ENCODE measurements around the gene CCDC33.

Gene CCDC33

DNA sequence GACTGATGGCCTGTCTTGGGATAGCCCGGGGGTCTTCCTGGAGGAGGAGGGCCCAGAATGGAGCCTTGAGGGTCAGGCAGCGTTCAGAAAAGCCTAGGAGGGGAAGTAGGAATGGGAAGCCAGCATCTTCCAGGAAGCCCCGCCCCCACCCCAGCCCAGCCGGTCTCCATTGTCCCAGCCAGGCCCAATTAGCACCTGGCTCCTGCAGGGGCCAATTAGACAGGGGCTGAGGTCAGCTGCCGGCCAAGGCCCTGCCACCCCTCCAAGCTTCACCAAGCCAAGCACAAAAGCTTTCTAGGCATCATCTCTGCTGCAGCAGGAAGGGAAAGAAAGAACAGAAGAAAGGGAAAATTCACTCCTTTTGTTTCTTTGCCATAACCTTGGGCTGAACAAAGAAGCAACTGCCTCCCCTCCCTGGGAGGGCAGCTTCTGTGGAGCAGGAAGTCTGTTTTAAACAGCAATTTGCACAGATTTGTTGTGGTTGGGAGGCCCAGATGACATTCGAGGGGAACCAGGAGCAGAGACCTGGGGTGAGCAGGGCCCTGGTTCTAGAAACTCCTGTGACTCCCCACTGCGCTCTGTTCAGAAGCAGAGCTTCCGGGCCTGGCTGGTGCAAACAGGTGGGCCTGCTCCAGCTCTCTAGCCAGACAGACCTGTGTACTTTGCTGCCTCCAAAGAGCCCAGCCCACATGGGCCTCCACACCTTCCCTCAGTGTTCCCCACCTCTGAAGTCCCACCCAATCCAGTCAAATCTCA lies 83.6 kb downstream of the CCDC33 start:
- TF ChIP-seq FOXM1 (IDR thresholded peaks at IDR 0.05; ENCODE audit: borderline replicate concordance, low read depth), result no peak
- no peak for TF ChIP-seq EGR1 (IDR thresholded peaks at IDR 0.05)
- TF ChIP-seq, protein P1, sequence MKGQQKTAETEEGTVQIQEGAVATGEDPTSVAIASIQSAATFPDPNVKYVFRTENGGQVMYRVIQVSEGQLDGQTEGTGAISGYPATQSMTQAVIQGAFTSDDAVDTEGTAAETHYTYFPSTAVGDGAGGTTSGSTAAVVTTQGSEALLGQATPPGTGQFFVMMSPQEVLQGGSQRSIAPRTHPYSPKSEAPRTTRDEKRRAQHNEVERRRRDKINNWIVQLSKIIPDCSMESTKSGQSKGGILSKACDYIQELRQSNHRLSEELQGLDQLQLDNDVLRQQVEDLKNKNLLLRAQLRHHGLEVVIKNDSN (IDR thresholded peaks at IDR 0.05), result no peak
- no peak for TF ChIP-seq CREB1 (IDR thresholded peaks at IDR 0.05; ENCODE audit: low read depth)
- TF ChIP-seq, protein P2, sequence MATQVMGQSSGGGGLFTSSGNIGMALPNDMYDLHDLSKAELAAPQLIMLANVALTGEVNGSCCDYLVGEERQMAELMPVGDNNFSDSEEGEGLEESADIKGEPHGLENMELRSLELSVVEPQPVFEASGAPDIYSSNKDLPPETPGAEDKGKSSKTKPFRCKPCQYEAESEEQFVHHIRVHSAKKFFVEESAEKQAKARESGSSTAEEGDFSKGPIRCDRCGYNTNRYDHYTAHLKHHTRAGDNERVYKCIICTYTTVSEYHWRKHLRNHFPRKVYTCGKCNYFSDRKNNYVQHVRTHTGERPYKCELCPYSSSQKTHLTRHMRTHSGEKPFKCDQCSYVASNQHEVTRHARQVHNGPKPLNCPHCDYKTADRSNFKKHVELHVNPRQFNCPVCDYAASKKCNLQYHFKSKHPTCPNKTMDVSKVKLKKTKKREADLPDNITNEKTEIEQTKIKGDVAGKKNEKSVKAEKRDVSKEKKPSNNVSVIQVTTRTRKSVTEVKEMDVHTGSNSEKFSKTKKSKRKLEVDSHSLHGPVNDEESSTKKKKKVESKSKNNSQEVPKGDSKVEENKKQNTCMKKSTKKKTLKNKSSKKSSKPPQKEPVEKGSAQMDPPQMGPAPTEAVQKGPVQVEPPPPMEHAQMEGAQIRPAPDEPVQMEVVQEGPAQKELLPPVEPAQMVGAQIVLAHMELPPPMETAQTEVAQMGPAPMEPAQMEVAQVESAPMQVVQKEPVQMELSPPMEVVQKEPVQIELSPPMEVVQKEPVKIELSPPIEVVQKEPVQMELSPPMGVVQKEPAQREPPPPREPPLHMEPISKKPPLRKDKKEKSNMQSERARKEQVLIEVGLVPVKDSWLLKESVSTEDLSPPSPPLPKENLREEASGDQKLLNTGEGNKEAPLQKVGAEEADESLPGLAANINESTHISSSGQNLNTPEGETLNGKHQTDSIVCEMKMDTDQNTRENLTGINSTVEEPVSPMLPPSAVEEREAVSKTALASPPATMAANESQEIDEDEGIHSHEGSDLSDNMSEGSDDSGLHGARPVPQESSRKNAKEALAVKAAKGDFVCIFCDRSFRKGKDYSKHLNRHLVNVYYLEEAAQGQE (IDR thresholded peaks at IDR 0.05; ENCODE audit: low read depth), result no peak
- no peak for TF ChIP-seq TCF12 (IDR thresholded peaks at IDR 0.05; ENCODE audit: low read depth)
- no peak for TF ChIP-seq TEAD4 (IDR thresholded peaks at IDR 0.05)
- no peak for TF ChIP-seq TAF1 (IDR thresholded peaks at IDR 0.05; ENCODE audit: low read depth)
- TF ChIP-seq YY1 (IDR thresholded peaks at IDR 0.05; ENCODE audit: low read depth), result no peak
- TF ChIP-seq EP300 (IDR thresholded peaks at IDR 0.05; ENCODE audit: borderline replicate concordance), result no peak
- TF ChIP-seq ZBTB7A (IDR thresholded peaks at IDR 0.05; ENCODE audit: low read depth), result no peak
- no peak for TF ChIP-seq CEBPB (IDR thresholded peaks at IDR 0.05)

DNA sequence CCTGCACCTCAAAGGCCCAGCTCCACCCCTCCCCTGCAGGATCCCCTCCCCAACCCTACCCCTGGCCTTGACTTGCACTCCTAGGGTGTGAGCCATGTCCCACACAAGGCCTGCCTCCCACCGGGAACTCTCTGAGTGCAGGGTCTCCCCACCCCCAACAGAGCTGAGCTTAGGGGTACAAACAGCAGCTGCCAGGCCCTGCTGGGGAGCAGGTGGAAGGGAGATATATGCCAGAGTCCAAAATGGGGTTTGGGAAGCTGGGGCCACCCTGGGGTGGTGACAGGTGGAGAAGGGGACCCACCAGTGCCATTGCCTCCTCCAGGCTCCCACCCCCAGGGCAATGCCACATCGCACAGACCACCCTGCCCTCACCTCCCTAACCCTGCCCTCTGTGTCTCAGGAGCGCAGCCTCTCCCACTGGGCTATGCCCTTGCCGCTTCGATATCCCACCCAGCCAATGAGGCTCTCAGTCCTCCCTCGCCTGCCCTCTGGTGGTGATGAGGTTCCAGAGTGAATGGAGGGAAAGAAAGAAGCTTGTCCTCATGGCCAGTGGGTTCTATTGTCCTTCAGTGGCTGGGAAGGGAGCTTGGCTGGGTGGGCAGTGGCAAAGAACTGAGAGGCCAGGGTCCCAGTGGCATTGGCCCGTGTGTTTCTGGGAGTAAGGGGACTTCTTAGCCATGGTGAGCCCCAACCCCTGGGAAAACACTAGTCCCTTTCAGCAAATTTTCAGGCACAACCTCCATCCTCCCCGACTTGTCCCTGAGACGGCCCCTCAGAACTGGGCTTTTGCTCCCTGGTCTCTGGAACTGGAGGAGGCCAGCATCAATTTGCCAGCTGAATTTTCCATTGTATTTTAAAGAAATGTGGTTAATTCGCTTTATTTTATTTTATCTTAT lies 84.5 kb downstream of the CCDC33 start:
- TF ChIP-seq RAD21 (IDR thresholded peaks at IDR 0.05; ENCODE audit: low read depth), result peak; percentile 52
- TF ChIP-seq, protein P2 (IDR thresholded peaks at IDR 0.05; ENCODE audit: low read depth), result no peak

DNA sequence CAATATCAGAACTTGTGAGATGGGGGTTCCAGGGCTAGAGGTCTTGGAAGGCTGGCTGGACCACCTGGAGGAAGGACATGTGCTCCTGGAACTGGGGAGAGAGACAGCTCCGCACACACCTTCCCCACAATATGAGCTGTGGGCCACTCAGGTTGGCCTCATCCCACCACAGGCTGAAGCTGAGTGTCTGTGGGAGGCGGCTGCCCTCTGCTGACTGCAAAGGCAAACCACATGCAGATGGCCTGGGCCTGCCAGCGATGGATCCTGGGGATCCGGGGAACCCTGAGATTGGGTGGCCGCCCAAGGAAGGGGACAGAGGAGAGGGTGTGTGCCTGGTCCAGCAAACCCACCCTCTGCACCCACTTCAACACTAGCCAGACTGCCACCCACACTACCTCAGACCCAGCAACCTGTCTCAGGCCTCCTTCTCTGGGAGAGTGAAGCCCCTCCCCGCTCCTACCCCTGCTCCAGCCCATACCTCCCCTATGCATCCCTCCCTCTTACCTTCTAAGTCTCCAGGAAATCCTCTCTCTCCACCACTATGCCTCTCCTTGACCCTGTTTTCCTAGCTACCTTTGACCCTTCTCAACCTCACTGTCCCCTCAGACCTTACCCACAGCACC lies 86.5 kb downstream of the CCDC33 start:
- peak; percentile 98 for TF ChIP-seq RAD21 (IDR thresholded peaks at IDR 0.05; ENCODE audit: low read depth)
- no peak for TF ChIP-seq CEBPB (IDR thresholded peaks at IDR 0.05)
- TF ChIP-seq TAF1 (IDR thresholded peaks at IDR 0.05; ENCODE audit: low read depth), result no peak
- TF ChIP-seq FOXM1 (IDR thresholded peaks at IDR 0.05; ENCODE audit: borderline replicate concordance, low read depth), result no peak
- TF ChIP-seq, protein P1 (IDR thresholded peaks at IDR 0.05), result no peak

DNA sequence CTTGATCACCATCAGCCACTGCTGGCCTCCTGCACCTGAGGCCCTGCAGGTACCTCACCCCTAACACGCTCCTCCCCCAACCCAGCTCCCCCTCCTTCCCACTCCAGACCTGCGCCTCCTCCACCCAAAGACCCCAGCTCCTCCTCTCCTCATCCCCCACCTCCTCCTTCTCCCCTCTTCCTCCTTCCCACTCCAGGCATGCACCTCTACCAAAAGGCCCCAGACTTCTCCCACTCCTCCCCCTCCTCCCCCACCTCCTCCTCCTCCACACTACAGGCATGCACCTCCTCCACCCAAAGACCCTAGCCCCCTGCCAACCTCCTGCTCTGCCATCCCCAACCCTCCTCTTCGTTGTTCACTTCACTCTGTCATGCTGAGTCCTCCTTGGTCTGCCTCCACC lies 88.6 kb downstream of the CCDC33 start:
- no peak for TF ChIP-seq EGR1 (IDR thresholded peaks at IDR 0.05)
- TF ChIP-seq ZBTB7A (IDR thresholded peaks at IDR 0.05; ENCODE audit: low read depth), result no peak
- TF ChIP-seq TAF1 (IDR thresholded peaks at IDR 0.05; ENCODE audit: low read depth), result no peak
- TF ChIP-seq TCF12 (IDR thresholded peaks at IDR 0.05; ENCODE audit: low read depth), result no peak
- no peak for TF ChIP-seq FOXM1 (IDR thresholded peaks at IDR 0.05; ENCODE audit: borderline replicate concordance, low read depth)
- TF ChIP-seq TEAD4 (IDR thresholded peaks at IDR 0.05), result no peak
- no peak for TF ChIP-seq YY1 (IDR thresholded peaks at IDR 0.05; ENCODE audit: low read depth)
- TF ChIP-seq CEBPB (IDR thresholded peaks at IDR 0.05), result no peak
- TF ChIP-seq RAD21 (IDR thresholded peaks at IDR 0.05; ENCODE audit: low read depth), result no peak
- TF ChIP-seq CREB1 (IDR thresholded peaks at IDR 0.05; ENCODE audit: low read depth), result no peak
- TF ChIP-seq, protein P2 (IDR thresholded peaks at IDR 0.05; ENCODE audit: low read depth), result no peak
- TF ChIP-seq, protein P1 (IDR thresholded peaks at IDR 0.05), result no peak
- no peak for TF ChIP-seq NFIC (IDR thresholded peaks at IDR 0.05)
- TF ChIP-seq, protein P3, sequence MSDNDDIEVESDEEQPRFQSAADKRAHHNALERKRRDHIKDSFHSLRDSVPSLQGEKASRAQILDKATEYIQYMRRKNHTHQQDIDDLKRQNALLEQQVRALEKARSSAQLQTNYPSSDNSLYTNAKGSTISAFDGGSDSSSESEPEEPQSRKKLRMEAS (IDR thresholded peaks at IDR 0.05), result no peak
- TF ChIP-seq EP300 (IDR thresholded peaks at IDR 0.05; ENCODE audit: borderline replicate concordance), result no peak
